GM19372 (cell line): ENCODE data around the gene VAT1L.
"Not testable (repeated sequence)": the region's sequence is repeated elsewhere in the genome, so short reads cannot be mapped to it uniquely, and the experiment has no call there.

Experiments
- ATAC-seq: cut with Tn5 transposase; IDR thresholded peaks from one replicate; pipeline ENCODE4 v1.9.1; 2021; ENCODE audit warnings: mild to moderate bottlenecking, low read depth, moderate library complexity; ENCODE audit not compliant: unreplicated experiment

Gene VAT1L

DNA sequence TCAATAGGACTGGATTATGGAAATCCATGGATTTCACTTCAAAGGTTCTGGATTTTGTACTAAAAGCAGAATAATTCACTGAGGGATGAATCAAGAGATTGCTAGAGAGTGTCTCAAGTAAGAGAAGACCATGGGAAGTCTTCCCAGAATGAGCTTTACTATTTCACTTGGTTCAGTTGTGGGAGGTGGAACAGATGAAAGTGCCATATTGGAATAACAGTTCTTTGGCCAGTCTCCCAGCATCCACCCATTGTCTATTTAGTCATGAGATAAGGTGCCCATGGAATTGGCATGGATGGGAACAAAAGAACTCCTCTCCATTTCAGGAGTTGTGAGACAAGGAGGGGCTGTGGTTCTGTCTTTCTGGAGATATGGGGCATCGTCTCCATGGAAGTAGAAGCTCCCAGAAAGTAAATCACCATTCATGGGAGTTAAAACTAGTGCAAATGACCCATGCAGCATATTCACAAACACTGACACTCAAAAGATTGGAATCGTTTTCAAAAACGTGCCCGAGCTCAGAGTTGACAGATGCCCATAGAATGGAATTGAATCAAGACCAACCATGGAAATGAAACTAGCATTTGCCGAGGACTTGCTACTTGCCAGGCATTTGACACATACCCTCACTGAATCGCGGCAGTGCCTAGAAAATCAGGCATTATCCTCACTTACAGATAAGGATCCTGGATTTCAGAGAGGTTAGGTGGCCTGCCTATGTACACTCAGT, 197.8 kb downstream of the VAT1L start:
- no peak for ATAC-seq

DNA sequence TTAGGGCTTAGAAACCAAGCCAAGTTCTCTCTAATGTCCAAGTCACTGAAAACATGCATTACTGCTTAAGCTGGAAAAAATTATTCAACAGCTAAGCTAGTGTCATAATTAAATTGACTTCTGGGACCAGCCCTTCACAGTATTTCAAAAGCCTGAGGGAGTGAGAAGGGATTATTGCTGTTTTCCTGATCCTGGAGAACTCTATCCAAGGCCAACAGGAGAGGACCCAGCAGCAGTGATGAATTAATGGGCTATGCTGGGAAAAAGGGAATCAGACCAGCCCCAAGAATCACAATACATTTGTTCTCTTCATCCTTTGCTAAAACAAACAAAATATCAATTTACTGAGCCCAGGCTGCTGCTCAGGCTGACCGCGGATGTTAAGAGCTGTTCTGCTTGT, 199.4 kb downstream of the VAT1L start:
- no peak for ATAC-seq

DNA sequence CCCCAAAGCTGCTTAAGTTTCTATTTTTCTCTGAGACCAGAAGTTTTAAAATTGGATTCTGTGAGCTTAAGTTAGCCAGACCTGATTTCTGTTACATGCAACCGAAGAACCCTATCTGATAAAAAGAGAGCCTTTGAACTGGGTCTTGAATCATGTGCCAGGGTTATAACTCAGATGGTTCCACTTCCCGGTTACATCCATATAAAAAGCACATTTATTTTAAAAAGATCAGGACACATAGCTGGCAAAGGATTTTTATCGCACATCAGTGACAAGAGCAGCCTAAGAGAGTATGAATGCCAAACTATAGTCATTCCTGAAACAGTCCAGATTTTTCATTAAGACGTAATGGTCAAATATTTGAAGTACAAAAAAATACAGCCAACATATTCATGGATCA, 201.5 kb downstream of the VAT1L start:
- no peak for ATAC-seq

DNA sequence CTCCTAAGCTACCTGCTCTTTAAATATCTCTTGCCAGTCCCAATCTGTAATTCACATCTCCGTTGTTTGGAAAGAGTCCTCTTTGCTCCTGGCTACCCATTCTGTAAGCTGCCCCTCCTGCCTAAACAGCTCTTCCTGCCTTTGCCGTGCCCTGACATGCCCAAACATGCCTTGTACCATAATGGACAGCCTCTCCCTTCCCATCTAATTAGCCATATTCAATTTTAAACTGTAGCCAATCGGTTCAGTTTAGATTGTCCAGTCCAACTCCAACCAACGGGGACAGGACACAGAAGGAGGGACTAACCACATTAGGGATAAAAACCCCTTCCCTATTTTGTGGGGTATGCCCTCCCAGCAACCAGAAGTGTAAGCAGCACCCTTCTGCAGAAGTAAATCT, 203.3 kb downstream of the VAT1L start:
- ATAC-seq: no peak

DNA sequence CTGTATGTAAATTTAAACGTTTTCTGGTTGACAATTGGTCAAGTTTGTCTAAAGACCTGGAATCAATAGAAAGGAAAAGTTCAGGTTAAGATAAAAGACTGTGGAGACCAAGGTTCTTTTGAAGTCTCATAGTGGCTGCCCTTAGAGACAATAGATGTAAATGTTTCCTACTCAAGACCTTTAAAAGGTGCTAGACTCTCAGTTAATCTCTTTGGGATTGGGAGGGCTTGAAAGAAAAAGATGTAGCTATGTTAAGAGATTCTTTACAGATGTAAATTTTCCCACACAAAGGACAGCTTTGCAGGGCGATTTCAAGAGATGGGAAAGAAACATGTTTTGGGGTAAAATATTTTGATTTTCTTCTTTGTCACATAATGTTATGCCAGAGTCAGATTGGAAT, 204.0 kb downstream of the VAT1L start:
- ATAC-seq: not testable (repeated sequence)

DNA sequence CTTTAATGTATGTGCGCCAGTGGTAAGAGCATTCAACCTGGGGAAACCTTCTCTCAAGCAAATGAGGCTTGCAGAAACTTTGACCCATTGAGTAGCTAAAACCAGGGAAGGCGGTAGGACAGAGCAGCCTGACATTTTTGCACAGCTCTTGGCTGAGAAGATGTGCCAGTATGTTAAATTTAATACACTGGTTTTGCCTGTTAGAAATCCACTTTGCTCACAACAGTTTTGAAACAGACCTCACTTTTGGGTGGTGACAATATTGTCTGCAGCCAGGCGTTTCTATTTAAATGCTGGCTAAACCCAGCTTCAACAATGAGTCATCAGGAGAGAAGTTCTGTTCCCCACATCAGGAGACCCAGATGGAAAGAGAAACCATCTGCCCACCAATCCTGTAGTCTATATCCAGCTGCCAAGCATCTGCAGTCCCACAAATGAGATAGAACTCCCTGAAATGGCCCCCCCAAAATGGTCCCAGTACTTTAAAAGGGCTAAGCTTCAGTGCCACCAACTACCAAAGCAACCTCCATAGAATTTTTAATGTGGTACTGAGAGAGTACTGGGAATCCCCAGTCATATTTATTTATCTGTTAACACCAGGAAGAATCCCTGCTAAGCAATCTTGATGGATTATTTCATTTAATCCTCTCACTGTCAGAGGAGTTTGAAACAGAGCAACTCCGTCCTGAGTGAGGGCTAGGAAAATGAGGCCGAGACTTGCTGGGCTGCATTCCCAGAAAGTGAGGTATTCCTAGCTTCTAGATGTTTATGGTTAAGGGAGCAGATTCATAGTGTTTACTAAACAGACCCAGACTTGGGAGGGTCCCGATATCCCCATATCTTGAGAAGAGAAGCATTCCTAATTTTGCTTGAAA, 205.0 kb downstream of the VAT1L start:
- ATAC-seq: no peak

DNA sequence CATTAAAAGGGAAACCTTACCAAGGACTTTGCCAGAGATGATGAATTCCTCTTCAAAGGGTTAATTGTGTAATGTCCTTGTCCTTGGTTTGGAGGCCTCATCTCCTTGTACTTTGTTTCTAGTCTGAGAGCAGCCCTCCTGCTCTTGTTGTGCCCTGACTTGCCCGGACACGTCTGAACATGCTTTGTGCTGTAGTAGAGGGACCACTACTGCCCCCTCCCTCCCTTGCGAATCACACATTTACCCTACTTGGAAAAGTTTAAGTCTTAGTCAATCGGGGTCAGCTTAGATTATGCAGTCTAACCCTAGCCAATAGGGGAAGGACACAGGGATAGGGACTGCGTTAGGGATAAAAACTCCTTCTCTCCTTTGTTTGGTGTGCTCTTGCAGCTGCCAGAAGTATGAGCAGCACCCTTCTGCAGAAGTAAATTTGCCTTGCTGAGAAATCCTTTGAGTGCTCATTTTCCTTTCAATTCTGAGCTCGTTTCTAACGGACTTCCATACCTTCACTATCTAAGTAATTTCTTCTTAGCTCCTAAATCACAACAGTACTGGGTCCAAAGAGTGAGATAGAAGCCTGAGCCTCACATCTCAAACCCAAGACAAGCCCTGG, 207.6 kb downstream of the VAT1L start:
- no peak for ATAC-seq

DNA sequence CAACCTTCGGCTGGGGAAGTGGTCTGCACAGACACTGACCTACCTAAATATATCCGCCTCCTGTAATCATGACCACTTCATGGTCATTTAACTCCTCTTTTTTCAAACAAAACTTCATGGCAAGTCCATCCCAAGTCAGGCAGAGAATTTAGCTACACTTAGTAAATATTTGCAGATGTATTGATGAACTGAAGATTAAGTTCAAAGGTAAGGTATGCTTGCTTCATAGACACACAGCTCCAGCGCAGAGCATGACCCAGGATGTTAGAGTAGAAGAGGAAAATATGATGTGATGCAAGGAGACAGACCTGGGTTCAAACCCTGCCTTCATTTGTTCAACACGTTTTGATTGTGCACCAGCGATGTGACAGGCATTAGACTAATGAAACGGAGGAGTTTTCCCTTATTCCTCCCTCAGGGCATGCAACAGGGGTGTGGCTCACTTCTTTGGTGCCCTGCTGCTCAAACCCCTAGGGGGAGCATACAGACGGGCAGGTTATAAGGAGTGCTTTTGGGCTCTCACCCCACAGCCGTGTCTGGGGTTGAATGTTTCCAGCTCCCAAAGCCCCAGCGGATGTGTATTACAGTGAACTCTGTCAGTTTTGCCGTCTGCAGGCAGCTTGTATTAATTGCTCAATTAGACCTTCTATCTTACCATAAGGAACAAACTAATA, 210.1 kb downstream of the VAT1L start:
- no peak for ATAC-seq

DNA sequence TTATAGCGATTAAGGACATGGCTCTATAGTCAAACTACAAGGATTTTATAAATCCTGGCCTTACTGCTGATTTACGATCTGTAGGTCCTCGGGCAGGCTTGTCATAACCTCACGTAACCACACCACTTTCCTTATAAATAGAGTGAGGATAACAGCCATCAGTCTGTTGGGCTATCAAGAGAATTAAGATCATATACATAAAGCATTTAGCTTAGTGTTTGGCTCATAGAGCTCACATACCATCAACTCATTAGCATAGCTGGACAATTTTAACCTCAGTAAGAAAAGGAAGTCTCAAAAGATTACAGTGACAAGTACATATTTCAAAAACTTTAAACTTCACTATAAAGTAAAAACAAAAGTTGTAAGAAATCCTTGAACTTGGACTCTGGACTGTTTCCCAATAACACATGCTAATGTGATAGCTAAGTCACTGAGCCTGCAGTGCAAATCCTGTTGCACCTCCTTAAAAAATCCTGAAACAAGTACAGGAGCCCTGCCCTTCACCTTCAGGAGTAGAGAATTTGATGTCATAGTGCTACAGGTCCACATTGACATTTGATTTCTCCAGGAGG, 213.2 kb downstream of the VAT1L start:
- ATAC-seq: no peak

DNA sequence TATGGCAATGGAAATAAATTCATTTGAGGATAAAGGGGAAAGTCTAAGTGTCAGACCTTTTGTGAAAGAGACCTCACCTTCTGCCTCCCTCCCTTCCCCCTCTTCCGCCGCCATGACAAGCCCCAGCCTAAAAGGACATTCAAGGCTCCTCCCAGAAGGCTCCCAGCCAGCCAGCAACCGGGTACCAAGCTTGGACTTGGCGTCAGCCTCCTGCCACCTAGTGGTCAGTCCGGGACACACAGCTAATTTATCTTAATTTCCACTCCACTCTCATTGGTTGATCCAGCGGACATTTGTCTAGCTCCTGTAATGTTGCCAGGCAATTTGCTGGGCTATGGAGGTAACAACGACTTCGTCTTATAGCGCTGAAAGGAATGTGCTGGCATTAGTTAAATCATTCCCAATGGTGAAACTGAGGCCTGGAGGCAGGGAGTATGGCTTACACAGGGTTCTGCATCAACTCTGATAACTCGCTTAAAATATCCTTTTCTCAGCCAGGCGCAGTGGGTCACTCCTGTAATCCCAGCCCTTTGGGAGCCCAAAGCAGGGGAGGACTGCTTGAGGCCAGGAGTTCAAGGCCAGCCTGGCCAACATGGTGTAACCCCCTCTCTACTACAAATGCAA, 214.7 kb downstream of the VAT1L start:
- peak; percentile 98 for ATAC-seq

DNA sequence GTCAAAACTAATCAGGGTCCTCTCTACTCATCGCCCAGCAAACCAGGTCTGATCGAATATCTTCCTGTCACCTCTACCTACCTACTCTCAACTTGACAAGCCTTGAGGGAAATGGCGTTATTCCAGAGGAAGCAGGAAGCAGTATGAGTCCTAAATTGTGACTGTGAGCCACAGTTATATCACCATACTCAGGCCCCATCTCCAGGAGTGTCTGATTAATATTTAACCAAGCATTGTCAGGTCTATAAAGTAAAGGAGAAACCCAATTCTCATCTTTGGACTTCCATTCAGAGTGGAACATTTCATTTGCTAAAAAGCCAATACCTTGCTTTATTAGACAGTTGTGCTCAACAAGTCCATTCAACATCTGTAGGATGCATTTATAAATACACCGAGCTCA, 216.2 kb downstream of the VAT1L start:
- no peak for ATAC-seq

DNA sequence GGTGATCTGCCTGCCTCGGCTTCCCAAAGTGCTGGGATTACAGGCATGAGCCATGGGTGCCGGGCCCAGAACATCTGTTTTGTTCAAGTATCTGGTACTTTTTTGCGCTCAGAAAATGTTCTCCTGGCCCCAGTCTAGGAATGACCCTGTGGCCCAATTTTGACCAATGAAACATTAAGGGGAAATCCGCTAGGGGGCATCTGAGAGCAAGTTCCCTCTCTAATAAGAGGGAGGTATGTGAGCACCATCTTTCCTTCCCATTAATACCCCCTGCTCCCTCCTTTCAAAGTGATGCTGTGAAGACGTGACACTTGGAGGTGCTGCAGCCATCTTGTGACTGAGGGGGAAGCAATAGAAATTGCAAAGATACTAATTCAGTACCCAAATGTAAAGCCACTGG, 217.5 kb downstream of the VAT1L start:
- no peak for ATAC-seq

DNA sequence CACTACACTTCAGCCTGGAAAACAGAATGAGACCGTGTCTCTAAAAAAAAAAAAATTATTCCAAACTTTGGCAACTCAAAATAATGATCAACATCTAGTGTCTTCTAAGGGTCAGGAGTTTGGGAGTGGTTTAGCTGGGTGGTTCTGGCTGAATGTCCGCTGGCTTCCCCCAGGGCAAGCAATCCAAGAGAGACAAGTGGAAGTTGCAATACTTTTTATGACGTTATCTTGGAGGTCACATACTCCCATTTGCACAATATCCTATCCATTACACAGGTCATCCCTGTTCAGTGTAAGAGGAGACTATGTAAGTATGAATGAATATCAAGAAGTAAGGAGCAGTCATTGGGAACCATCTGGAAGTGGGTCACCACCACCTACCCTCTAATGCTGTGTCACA, 218.8 kb downstream of the VAT1L start:
- no peak for ATAC-seq

DNA sequence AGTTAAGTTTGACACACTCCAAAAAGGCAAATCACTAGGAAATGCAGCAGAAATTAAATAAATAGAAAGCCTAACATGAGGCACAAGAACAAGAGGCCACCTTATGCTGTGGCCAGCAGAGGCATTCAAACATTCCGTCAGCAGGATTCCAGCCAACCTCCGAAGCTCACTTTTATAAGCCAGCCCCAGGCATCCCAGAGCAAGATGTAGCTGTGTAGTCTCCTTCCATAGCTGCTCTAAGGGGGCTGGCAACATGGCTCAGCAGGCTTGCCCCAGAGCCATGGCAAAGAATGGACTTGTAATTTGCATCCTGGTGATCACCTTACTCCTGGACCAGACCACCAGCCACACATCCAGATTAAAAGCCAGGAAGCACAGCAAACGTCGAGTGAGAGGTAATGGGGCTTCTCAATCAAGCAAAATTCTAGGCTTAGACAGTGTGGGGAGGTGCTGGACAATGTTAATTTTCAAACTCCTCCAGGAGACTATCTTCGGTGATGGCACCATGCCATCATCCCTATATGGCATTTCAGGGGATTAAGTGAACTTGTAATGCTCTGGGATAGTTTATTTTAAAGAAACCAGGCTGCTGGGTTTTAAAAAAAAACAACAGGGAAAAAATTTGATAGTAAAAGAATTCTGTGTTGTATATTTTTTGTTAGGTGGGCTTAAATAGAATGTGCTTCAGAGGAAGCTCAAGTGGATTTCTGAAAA, 234.1 kb downstream of the VAT1L start, which contains the start of gene CLEC3A:
TSS of gene CLEC3A (plus strand) at position 202 of the 714 bp plus-strand sequence. CDS start at position 281, 79 bp downstream.
- no peak for ATAC-seq

DNA sequence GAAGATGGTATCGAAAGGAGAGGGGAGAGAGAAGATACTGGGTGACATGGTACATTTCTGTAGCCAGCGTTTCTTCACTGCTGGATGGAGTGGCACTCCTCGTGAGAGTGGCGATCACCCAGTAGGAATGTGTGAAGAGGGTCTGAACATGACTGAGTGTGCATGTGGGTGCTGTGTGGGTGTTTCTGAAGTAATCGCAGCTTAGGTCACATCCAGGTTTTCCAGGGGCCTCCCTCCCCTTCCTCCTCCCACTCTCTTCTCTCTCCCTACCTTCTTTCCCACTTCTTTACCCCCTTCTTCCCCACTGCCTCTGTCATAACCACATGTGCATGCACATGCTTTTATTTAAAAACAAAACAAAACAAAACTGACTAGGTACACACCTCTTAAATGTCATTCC, 235.8 kb downstream of the VAT1L start:
- ATAC-seq: no peak

DNA sequence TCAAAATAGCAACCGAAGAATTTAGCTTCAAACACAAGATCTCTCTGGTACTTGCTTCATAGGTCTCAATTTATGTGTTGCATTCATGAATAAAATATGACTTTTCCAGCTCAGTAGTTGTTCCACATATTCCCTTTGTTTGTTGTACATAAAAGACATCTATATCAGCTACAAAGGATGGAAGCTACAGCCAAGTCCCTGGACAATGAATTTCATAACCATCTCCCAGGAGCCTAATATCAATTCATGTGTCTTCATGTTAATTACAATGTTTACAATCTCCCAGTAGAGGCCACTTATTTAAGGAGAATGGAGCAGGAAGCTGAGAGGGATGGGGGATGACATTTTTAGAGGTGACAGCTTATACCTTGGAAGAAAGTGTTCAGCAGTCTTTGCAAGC, 237.3 kb downstream of the VAT1L start:
- no peak for ATAC-seq

DNA sequence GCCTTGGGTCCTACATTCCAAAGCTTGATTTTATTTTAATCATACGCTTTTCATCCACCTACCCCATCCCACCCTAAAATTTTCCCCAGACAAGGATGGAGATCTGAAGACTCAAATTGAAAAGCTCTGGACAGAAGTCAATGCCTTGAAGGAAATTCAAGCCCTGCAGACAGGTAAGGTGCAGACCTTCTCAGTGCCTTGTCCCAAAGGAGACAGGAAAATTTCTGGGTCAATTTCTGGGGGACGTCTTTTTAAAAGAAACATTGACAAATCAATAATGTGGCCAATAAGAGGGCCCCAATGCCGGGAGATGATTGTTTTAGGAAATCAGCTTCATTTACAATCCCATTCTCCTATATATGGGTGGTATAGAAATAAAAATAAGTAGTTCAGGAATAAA, 239.7 kb downstream of the VAT1L start:
- no peak for ATAC-seq
